ENCODE results near the gene EML5.
A peak's percentile ranks its signal among the peaks of the same experiment; 100 is the strongest.

The EML5 gene

GRCh38 chr14:88562831-88563686, 229.7 kb downstream of the EML5 start, which contains the start of gene ZC3H14:
TSS of gene ZC3H14 (plus strand) at chr14:88563037. CDS start at chr14:88563134, 97 bp downstream.
- peak; percentile 74 to 82 (median 77) for DNase-seq (ENCODE audit: low read depth in 3 of 3)

DNA sequence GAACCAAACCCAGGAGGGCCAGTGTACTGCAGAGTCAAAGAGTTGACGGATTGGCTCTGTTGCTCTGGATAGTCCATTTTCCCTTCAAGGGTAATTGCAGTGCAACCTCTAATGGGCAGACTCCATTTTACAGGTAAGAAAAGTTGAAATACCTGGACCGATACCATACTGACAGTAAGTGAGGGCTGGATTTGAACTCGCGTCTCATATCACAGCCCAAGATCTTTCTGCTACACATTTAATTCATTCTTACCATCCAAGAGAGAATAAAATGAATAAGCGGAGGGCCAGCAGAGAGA, 230.3 kb downstream of the EML5 start:
- no peak for DNase-seq (ENCODE audit: low read depth in 3 of 3)
